Measurements from ENCODE around the gene CTAGE4.
"Not testable (repeated sequence)": the region's sequence is repeated elsewhere in the genome, so short reads cannot be mapped to it uniquely, and the experiment has no call there.

Gene CTAGE4

DNA sequence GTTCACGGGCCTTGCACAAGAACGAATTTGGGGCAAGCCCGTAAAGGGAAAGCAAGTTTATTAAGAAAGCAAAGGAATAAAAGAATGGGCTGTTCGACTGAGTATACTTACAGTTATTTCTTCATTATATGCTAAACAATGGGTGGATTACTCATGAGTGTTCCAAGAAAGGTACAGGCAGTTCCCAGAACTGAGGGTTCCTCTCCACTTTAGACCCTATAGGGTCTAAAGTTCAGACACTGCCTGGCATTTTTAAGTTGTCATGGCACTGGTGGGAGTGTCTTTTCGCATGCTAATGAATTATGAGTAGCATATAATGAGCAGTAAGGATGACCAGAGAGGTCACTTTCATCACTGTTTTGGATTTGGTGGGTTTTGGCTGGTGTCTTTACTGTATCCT is 22.0 kb downstream of the CTAGE4 start:
- DNase-seq (ENCODE audit: low read depth) = not testable (repeated sequence)

DNA sequence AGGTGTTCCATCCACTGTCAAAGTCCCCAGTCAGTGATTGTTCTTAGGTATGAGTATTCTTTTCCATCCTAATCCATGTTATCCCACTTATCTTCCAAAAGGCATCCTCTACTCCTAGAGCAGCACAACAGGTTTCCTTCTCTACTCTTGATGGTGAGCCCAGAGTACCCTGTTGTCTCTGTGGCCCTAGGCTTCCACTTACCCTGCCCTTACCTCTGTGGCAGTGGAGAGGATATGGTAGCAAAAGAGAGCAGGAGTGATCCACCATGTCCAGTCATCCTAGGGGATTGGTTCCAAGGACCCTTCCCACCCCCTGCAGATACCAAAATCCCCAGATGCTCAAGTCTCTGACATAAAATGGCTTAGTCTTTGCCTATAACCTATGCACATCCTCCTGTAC is 33.9 kb downstream of the CTAGE4 start:
- not testable (repeated sequence) for DNase-seq (ENCODE audit: low read depth)

DNA sequence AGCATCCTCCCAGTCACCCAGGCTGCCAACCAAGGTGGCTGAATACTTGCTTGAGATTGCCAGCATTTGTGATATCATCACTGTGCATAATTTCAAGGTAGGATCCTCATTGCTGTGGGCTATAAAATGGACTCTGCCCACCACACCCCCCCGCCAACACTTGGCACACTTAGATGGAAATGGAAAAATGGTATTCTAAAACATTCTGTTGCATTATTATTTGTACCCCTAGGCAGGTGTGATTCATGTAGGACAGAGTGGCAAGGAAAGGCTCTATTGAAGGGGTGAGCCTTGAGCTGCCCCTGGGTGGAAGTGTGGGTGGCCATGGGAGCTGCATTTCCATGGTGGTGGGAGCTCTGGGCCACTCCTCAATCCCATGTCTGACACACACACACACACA is 35.3 kb downstream of the CTAGE4 start:
- not testable (repeated sequence) for DNase-seq (ENCODE audit: low read depth)

DNA sequence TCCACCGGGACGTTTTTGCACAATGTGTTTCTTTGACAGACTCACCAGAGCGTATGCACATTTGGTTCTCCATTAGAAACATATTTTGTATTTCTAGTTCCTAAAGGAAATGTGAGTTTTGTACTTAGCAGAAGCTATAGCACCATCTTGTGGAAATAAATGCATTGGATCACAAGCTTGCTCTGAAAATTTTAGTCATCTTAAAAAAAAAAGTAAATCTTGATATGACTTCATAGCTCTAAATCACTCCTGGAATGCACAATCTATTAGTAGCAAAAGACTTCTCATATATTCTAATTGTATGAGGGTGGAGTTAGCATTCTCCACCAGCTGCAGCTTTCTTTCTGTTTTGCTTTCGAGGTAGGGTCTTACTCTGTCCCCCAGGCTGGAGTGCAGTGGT is 35.9 kb downstream of the CTAGE4 start:
- not testable (repeated sequence) for DNase-seq (ENCODE audit: low read depth)

DNA sequence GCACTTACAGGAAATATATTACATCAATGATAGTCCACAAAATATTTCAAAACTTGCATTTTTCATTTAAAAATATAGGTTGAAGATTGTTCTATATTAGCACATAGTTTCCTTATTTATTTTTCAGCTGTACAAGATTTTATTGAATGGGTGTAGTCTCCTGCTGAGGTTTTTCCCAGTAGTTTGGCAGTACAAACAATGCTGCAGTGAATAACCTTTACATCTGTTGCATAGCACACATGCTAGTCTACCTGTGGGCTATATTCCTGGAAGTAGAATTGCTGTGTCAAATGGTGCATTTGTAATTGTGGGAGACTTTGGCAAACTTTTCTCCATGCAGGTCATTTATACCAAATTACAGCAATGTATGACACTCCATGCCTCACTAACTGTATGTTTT is 37.3 kb downstream of the CTAGE4 start:
- DNase-seq (ENCODE audit: low read depth) = not testable (repeated sequence)

DNA sequence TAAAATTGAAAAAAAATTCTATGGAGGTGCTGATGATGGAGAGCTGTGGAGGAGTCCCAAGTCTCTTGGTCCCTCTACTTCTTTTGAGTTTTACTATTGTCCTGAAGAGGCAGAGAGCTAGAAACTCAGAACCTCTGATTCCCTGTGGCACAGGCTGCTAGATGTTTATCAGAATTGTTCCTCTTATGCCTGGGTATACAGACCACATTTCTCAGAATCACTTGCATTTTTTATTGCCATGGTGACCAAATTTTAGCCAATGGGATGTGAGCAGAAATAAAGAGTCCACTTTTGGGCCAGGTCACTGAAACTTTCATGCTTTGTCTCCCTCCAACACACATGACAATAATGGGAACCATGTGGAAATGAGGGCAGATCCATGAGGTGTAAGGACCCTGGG is 40.4 kb downstream of the CTAGE4 start:
- not testable (repeated sequence) for DNase-seq (ENCODE audit: low read depth)

DNA sequence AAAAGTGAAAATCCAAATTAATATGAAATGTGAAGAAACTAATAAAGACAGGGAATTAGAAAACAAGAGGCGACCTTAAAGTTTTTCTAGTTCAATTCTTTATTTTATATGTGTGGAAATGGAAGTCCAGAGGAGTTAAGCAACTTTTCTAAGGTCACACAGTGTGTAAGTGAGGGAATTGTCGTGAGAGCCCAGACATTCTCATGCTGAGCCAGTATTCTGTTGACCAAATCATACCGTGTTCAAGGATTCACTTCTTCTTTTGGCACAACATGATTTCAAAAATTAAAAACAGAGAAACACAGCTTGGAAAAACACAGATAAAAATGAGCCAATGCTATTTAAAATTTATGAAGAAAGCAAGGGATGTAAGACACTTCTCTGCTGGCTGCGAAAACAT is 43.6 kb downstream of the CTAGE4 start:
- not testable (repeated sequence) for DNase-seq (ENCODE audit: low read depth)

DNA sequence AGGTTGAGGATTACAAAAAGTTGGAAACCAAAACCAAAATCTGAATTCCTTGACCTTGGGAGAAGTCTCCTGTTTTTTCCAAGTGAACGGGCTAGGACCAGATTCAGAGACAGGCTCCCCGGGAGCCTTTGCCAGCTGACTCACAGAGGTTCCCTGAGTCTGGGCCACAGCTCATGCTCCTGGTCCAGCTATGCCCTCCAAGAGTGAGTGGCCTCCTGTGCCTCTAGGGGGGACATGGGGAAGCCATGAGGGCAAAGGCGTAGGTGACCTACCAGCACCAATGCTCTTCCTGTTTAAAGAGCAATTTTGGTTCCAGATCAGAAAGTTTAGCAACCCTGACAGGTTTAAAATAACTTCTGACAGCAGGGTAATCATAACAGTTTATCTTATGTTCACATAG is 45.5 kb downstream of the CTAGE4 start:
- DNase-seq (ENCODE audit: low read depth) = not testable (repeated sequence)

DNA sequence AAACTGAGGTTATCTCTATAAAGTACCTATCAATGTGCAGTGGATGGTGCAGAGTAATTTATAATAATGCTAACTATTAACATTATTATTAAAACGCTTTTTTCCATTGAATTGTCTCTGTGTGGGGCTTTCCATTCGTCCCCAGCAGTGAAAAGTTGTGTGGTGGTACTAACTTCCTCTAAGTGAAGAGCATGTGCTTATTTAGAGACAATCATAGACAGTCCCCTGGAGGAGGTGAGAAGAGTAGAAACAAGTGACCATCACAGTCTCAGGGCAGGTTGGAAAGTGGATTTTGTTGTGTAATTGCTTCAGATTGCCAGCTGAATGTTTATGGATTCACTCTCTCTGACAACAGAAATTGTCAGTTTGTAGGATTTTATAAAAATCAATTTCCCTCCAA is 47.8 kb downstream of the CTAGE4 start:
- DNase-seq (ENCODE audit: low read depth) = not testable (repeated sequence)

DNA sequence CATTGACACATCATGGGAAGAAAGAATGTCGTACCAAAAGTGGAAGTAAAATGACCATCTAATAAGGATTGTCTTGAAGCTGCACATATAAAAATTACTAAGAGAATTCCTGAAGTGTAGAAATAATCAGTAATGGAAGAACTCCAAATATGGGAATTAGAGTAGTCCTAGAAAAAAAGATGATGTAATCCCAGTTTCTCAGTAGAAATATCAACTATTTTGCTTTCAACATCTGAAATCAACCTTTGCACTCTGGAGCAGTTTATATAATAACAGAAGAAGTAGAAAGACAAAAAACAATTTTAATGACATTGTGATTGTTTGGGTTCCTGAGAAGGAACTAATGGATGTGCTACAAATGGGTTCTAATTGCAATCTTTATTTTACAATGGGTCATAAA is 49.8 kb downstream of the CTAGE4 start:
- not testable (repeated sequence) for DNase-seq (ENCODE audit: low read depth)
